Suprapubic skin (tissue), 3 donors: ENCODE results near the gene FAM120C.

Source experiments
- POLR2A ChIP-seq, 2 donors: fragments of 450-650 bp; IDR thresholded peaks; one replicate each; pipeline ENCODE4 v1.6.1; 2017; ENCODE audit warnings: antibody characterized with exemption in 2 of 2, mild to moderate bottlenecking in 2 of 2, moderate library complexity in 2 of 2
- TF ChIP-seq, protein P1 (sequence below), 2 donors: fragments of 200-600 bp in 1 of 2; fragments of 450-650 bp in 1 of 2; sonication (generic) in 1 of 2; IDR thresholded peaks; one replicate each; pipeline ENCODE4 v1.5.1; 2016 to 2019; ENCODE audit warnings: antibody characterized with exemption in 2 of 2, mild to moderate bottlenecking in 1 of 2, moderate library complexity in 1 of 2

DNA sequence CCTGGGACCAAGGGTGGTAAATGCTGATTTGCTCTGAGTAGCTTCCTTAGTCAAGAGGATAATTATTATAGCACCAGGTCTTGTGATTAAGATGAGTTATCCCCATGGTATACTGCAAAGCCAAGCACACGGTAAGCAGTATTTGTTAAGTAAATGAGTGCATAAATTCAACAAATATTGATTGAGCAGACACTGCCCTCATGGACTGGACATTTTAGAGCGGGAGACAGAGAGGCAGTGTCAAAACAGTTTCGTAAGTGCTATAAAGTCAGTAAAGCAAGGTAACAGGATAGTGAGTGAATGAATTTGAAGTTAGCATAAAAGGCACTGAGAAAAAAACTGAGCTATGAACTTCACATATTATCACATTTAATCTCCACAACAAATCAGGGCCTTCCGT lies 152.7 kb downstream of the FAM120C start:
- TF ChIP-seq, protein P1, sequence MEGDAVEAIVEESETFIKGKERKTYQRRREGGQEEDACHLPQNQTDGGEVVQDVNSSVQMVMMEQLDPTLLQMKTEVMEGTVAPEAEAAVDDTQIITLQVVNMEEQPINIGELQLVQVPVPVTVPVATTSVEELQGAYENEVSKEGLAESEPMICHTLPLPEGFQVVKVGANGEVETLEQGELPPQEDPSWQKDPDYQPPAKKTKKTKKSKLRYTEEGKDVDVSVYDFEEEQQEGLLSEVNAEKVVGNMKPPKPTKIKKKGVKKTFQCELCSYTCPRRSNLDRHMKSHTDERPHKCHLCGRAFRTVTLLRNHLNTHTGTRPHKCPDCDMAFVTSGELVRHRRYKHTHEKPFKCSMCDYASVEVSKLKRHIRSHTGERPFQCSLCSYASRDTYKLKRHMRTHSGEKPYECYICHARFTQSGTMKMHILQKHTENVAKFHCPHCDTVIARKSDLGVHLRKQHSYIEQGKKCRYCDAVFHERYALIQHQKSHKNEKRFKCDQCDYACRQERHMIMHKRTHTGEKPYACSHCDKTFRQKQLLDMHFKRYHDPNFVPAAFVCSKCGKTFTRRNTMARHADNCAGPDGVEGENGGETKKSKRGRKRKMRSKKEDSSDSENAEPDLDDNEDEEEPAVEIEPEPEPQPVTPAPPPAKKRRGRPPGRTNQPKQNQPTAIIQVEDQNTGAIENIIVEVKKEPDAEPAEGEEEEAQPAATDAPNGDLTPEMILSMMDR (IDR thresholded peaks at IDR 0.05), result no peak
- no peak for TF ChIP-seq POLR2A (IDR thresholded peaks at IDR 0.05)
